ENCODE data around the gene NDUFV2.
"Not testable (repeated sequence)": the region's sequence is repeated elsewhere in the genome, so short reads cannot be mapped to it uniquely, and the experiment has no call there.

NDUFV2 gene

GRCh38 chr18:9102508-9103375 lies at the start of gene NDUFV2:
Gene NDUFV2 (plus strand): TSS chr18:9102699. CDS start chr18:9102744, 45 bp downstream.
- DNase-seq, result peak; percentile 99

GRCh38 chr18:9053814-9054213 lies 48.7 kb upstream of the NDUFV2 start:
- no peak for DNase-seq

- DNase-seq, result no peak
These were observed 47.3 kb upstream of the NDUFV2 start for GRCh38 chr18:9055185-9055584.

- no peak for DNase-seq
These were observed 46.9 kb upstream of the NDUFV2 start for GRCh38 chr18:9055626-9056025.

GRCh38 chr18:9057646-9058045 lies 44.9 kb upstream of the NDUFV2 start:
- no peak for DNase-seq

- no peak for DNase-seq
These were observed 44.1 kb upstream of the NDUFV2 start for GRCh38 chr18:9058406-9058805.

GRCh38 chr18:9062418-9062751 lies 40.1 kb upstream of the NDUFV2 start:
- DNase-seq, result no peak

- no peak for DNase-seq
These were observed 36.6 kb upstream of the NDUFV2 start for GRCh38 chr18:9065864-9066263.

GRCh38 chr18:9066358-9066757 lies 36.1 kb upstream of the NDUFV2 start:
- no peak for DNase-seq

GRCh38 chr18:9066817-9067306 lies 35.6 kb upstream of the NDUFV2 start:
- no peak for DNase-seq

GRCh38 chr18:9067823-9068222 lies 34.7 kb upstream of the NDUFV2 start:
- no peak for DNase-seq

- no peak for DNase-seq
These were observed 34.2 kb upstream of the NDUFV2 start for GRCh38 chr18:9068346-9068745.

GRCh38 chr18:9069601-9070000 lies 32.9 kb upstream of the NDUFV2 start:
- DNase-seq, result no peak

GRCh38 chr18:9070212-9070611 lies 32.3 kb upstream of the NDUFV2 start:
- no peak for DNase-seq

GRCh38 chr18:9079818-9080528 lies 22.5 kb upstream of the NDUFV2 start:
- no peak for DNase-seq

GRCh38 chr18:9081940-9082339 lies 20.6 kb upstream of the NDUFV2 start:
- DNase-seq, result no peak

- DNase-seq, result peak; percentile 29
These were observed 19.6 kb upstream of the NDUFV2 start for GRCh38 chr18:9082711-9083510.

GRCh38 chr18:9086015-9086414 lies 16.5 kb upstream of the NDUFV2 start:
- DNase-seq, result no peak

GRCh38 chr18:9086624-9087023 lies 15.9 kb upstream of the NDUFV2 start:
- no peak for DNase-seq

GRCh38 chr18:9087144-9087543 lies 15.4 kb upstream of the NDUFV2 start:
- DNase-seq, result no peak

GRCh38 chr18:9088252-9088651 lies 14.2 kb upstream of the NDUFV2 start:
- DNase-seq, result no peak

GRCh38 chr18:9088727-9089126 lies 13.8 kb upstream of the NDUFV2 start:
- DNase-seq, result not testable (repeated sequence)

GRCh38 chr18:9090578-9090977 lies 11.9 kb upstream of the NDUFV2 start:
- no peak for DNase-seq

Data from CD4-positive, alpha-beta T cell treated with Interleukin-17A for 4 hours (primary cell).